GM19099 (cell line): ENCODE measurements around the gene EPS15.

Experiments
- POLR2A ChIP-seq: IDR thresholded peaks from 3 replicates; pipeline ENCODE4 v1.6.1; 2011; ENCODE audit warnings: low read depth; ENCODE audit not compliant: insufficient read length; ENCODE audit errors: extremely low read depth

The EPS15 gene

GRCh38 chr1:51313961-51314777 is 204.9 kb downstream of the EPS15 start:
- no peak for TF ChIP-seq POLR2A

GRCh38 chr1:51313268-51313852 is 205.7 kb downstream of the EPS15 start:
- TF ChIP-seq POLR2A, result no peak

DNA sequence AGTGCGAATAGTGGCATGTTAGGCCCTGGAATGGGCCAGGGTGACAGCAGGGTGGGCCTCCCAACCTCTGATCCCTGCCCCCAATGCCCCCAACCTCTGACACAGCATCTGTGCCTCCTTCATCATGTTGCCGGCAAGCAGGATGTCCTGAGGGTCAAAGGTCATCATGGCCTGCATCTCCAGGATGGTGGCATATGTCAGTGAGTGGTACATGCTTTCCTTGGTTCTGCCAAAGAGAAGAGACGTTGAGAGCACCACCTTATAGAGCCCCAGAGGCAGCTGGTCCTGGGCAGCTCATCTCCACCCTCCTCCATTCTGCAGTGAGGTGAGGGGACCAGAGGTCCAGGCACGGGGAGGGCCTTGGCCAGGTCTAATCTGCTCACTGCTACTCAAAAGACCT is 206.3 kb downstream of the EPS15 start:
- no peak for TF ChIP-seq POLR2A

DNA sequence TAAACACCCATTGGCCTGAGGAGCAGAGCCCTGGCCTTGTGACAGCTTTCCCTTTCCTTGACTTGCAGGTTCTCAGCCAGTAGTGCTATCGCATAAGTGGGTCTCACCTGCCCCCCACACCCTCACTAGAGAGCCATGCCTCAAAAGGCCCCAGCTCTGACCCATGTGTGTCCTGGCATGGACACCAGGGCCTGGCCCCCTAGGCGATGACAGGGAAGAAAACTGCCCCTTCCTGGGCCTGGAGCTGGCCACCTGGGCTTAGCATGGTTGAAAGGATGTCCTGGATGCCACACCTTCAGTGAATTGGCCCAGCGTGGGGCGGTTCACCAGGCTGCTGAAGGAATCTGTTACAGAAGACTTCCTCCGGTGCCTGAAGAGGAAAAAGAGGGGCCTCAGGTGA is 207.2 kb downstream of the EPS15 start:
- no peak for TF ChIP-seq POLR2A

- no peak for TF ChIP-seq POLR2A
Measured at GRCh38 chr1:51310871-51311613, 208.0 kb downstream of the EPS15 start.

DNA sequence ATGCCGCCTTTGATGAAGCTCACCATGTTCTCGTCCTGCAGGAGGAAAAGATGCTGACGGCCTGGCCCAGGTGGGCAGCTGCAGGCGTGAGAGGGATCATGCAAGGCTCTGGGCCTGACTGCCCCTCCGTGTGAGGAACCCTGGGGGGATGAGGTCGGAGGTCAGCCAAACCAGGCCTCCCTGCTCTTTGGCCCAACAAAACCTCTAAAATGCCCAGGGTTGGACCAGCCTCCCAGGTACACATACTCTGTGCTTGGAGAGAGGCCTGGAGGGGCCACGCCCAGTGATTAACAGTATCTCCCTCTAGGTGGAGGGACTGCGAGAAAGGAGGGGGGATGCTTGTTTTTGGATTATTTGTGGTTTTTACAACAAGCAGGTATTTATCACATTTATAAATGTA is 209.8 kb downstream of the EPS15 start:
- no peak for TF ChIP-seq POLR2A

DNA sequence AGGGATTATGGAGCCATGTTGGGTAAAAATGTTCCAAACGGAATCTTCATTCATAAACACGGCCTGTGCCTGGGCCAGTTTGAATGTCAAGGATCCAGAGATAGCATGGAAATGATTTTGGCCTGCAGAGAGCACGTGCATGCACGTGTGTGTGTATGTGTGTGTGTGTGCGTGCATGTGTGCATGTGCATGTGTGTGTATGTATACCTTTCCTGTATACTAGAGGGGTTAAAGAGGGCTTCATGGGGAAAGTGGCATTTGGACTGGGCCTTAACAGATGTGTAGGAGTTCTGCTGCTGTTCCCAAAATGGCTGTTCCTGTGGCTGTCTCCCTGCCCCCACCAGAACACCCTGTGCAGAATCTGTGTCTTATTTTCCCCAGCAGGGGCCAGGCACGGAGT is 210.4 kb downstream of the EPS15 start:
- no peak for TF ChIP-seq POLR2A

- no peak for TF ChIP-seq POLR2A
Measured at GRCh38 chr1:51306950-51307349, 212.1 kb downstream of the EPS15 start.

- no peak for TF ChIP-seq POLR2A
Measured at GRCh38 chr1:51305371-51305823, 213.7 kb downstream of the EPS15 start.

- TF ChIP-seq POLR2A, result no peak
Measured at GRCh38 chr1:51304360-51304759, 214.7 kb downstream of the EPS15 start.
